ENCODE measurements around the gene TAS2R9. TPM values are rescaled to one million over a fixed set of nuclear protein-coding genes. Genes with fewer than 3 reads are reported as not detected.
"Not testable (repeated sequence)": the region's sequence is repeated elsewhere in the genome, so short reads cannot be mapped to it uniquely, and the experiment has no call there.

TAS2R9 gene
- polyA plus RNA-seq (ENCODE audit: insufficient read length): not detected

DNA sequence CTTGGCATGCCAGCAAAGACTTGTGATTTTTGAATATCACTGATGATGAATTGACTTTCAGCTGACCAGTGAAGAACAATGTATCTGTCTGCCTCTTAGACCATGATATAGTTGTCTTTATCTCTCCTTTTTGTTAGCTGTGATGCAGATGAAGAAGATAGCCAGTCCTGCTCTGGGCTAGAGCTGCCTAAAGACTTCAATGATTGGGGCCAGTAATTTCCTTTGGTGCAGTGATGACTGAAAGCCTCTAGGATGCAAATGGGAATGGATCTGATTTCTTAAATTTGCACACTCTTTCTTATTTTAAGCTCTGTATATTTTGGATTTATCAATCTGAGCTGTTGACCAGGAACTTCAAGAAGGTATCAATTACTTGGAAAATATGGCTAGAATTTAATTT lies at the start of gene TAS2R9:
TAS2R9 (minus strand) TSS at position 101 of the 400 bp plus-strand sequence; CDS start at position 8, 93 bp downstream.
- DNase-seq (ENCODE audit: low read depth): no peak

- no peak for DNase-seq (ENCODE audit: low read depth)
Observed at GRCh38 chr12:10855807-10856206, 45.8 kb upstream of the TAS2R9 start.

DNA sequence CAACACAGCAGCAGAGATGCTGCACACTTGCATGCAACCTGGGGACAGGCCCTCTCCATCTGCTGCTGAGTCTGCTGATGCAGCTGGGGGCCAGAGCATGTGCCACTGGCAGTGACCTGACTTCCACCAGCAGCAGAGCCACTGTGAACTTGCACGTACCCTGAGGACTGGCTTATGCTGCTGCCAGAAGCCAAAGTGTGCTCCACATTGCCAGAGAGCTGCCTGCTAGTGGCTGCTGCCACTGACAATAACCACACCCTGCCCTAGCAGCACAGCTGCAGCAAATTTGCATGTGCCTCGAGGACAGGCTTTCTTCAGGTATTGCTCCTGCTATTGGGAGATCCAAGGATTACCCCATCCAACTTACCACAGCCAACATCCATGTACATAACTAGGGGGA lies 43.8 kb upstream of the TAS2R9 start:
- no peak for DNase-seq (ENCODE audit: low read depth)

- no peak for DNase-seq (ENCODE audit: low read depth)
Observed at GRCh38 chr12:10851243-10851858, 41.4 kb upstream of the TAS2R9 start.

DNA sequence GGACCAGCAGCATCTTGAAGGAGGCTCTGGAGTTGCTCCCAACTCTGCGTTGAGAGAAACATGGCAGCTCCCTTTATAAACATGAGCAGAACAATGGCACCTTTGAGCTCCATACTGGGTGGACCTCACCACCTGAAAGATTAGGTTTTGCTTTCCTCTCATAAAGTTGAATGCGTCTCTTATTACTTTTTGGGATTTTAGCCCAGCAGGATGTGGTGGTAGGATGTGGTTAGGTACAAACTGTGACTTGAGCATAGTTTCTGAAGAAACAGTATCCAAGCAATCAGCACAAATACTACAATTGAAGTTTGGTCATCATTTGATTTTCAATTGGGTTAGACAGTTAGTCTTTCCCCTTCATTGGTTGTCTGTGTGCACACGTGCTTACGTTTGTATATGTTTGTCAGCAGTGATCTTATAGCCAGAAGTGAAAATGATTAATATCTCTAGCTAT lies 39.5 kb upstream of the TAS2R9 start, which contains the start of gene PRR4:
PRR4 (minus strand) TSS at position 51 of the 454 bp plus-strand sequence; CDS start at position 13, 38 bp downstream.
- DNase-seq (ENCODE audit: low read depth): no peak

DNA sequence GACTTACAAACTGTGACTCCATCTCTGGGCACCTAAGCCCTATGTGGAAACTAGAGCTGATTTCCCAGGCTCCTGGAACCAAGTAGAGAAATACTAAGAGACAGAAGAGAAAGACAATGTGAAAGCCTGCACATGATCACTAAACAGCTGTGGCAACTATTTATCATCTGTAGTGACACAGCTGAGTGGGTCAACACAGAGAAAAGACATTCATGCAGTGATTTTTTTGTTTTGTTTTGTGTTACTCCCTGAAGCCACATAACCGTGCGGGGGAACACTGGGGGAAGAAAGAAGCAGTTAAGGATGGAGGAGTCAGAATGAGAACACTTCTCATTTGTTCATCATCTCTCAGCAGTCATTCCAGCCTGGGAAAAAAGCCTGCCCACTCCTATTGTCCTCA lies 37.8 kb upstream of the TAS2R9 start:
- DNase-seq (ENCODE audit: low read depth): no peak

- DNase-seq (ENCODE audit: low read depth): no peak
Observed at GRCh38 chr12:10842862-10843261, 32.9 kb upstream of the TAS2R9 start.

GRCh38 chr12:10838461-10838860 lies 28.5 kb upstream of the TAS2R9 start:
- DNase-seq (ENCODE audit: low read depth): no peak

GRCh38 chr12:10829994-10830393 lies 20.0 kb upstream of the TAS2R9 start:
- no peak for DNase-seq (ENCODE audit: low read depth)

- DNase-seq (ENCODE audit: low read depth): no peak
Observed at GRCh38 chr12:10826258-10826657, 16.3 kb upstream of the TAS2R9 start, which contains the start of gene TAS2R10. Gene TAS2R10, minus strand, starts transcription at chr12:10826358. Its CDS starts 89 bp downstream, at chr12:10826269.

GRCh38 chr12:10824957-10825356 lies 15.0 kb upstream of the TAS2R9 start:
- DNase-seq (ENCODE audit: low read depth): no peak

DNA sequence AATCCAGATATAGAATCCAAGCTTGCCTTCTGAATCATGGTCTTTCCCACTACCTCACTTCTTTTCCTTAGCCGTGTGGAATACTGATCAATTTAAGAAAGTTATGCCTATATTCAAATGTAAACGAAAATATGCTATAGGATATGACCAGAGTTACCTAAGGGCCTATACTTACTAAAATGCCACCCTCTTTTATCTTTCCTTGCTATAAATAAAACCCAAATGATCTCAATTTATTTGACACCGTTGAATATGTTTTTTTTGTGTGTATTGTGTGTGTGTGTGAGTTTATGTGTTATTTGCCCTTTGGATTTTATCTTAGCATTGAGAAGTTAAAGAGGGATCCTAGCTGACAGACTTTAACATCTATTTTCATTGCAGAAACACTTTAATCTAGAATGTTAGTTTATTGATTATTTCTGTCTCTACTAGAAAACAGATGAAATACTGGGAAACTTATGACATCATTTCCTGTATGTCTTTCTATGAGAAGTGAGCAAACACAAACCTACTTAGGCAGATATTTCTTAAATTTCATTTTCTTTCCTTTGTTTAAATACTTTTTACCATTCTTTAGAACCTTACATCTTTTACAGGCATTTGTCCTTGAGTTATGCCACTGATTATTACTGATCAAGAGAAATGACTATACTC lies 2.0 kb upstream of the TAS2R9 start:
- DNase-seq (ENCODE audit: low read depth): no peak

DNA sequence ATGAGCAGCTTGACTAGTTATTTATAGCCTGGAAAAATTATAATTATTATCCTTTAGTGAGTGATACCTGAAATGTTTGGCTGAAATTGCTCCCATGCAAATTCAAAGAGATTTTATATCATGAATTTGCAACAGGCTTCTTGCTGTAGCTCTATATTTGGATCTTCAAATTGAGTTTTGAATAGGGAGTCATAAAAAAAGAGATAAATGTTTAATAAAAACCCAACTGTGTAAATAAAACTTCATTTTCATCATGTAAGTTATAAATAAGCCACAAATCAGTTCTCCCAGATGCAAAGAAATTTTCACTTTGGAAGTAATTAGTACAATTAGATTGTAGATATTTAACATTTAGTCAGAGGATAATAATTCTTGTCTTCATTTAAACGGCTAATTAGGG lies 2.8 kb downstream of the TAS2R9 start, which contains the start of gene TAS2R8:
TAS2R8 (minus strand) TSS at position 101 of the 400 bp plus-strand sequence. CDS start 306 bp downstream, outside the sequence.
- no peak for DNase-seq (ENCODE audit: low read depth)

GRCh38 chr12:10802587-10802986 lies 7.4 kb downstream of the TAS2R9 start, which contains the start of gene TAS2R7:
Gene TAS2R7, minus strand, starts transcription at chr12:10802627. Its CDS starts 57 bp downstream, at chr12:10802570.
- no peak for DNase-seq (ENCODE audit: low read depth)

- DNase-seq (ENCODE audit: low read depth): no peak
Observed at GRCh38 chr12:10801741-10802140, 8.2 kb downstream of the TAS2R9 start.

GRCh38 chr12:10794222-10794621 lies 15.7 kb downstream of the TAS2R9 start:
- no peak for DNase-seq (ENCODE audit: low read depth)

DNA sequence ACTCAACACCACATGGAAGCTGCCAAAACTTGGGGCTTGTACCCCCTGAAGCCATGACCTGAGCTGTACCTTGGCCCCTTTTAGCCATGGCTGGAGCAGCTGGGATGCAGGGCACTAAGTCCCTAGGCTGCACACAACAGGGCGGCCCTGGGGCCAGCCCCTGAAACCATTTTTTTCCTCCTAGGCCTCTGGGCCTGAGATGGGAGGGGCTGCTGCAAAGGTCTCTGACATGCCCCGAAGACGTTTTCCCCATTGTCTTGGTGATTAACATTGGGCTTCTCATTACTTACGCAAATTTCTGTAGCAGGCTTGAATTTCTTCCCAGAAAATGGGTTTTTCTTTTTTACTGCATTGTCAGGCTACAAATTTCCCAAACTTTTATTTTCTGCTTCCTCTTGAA lies 18.2 kb downstream of the TAS2R9 start:
- not testable (repeated sequence) for DNase-seq (ENCODE audit: low read depth)

DNA sequence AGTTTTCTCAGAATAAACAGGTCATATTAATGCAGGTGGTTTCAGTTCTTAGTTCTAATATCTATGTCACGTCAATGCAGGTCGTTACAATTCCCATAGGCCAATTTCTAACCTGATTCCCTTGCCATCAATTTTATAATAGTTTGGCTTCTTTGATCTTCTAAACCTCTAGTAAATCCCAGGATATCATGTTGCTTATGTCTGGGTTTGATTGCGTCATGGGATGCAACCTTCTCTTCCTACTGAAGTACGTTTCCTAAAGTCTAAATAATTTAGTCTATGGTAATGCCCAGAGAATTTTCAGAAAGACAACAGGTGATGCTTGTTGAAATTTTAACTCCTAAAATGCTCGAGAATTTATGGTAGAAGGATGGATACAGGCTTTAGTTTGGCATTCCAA lies 26.7 kb downstream of the TAS2R9 start:
- DNase-seq (ENCODE audit: low read depth): no peak

DNA sequence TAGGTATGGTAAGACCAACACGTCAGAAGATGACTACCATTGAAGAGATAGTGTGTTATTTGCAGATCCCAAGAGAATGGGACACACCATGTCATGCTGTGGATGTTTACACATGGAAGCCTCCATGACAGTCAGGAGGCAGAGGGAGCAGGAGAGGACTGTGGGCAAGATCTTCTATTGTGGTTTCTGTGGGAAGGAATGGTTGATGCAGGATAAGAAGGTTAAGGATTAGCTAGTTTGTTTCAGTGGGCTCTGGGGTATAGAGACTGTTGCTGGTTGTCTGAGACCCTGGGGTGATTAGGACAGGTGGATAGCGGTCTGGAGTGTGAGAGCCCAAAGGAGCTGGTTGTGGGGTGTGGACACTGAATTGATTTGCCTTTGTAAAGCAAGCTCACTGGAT lies 30.9 kb downstream of the TAS2R9 start:
- no peak for DNase-seq (ENCODE audit: low read depth)

DNA sequence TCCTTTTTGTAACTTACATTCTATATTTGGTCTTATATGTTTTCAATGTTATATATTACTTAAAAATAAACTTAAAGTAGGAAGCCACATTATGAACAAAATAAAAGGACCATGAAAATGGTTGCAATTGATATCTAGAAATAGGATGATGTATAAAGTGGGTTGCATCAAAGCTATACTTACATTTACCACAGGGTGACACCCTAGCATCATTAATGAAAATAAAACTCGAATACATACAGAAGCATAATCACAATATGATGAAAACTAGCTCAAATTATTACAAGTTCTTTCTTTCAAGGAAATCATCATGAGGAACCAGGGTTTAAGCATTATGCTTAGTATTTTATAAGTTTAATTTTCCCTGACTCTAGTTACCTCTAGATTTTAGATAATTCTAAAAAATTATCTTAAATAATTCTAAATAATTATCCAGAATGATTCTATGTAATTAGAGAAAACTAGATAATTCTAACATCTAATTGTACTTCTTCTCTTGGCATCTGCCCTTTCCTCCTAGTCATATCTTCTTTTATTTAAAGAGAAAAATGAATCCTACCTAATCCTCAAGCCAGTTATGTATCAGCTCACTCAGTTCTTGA lies 38.7 kb downstream of the TAS2R9 start:
- DNase-seq (ENCODE audit: low read depth): peak; percentile 25

- DNase-seq (ENCODE audit: low read depth): no peak
Observed at GRCh38 chr12:10759657-10760056, 50.3 kb downstream of the TAS2R9 start.

All from forelimb muscle (tissue), 1 donor.